ENCODE data around the gene CCDC73.

- TF ChIP-seq POLR2AphosphoS5 (IDR thresholded peaks at IDR 0.05; ENCODE audit: low read depth, low read length) (no peak), TAF1 (IDR thresholded peaks at IDR 0.05; ENCODE audit: borderline replicate concordance, insufficient read depth, low read length) (no peak), REST (IDR thresholded peaks at IDR 0.05; ENCODE audit: insufficient read depth in 1 of 2, low read depth in 2 of 2, low read length in 2 of 2) (no peak), SIN3A (IDR thresholded peaks at IDR 0.05; ENCODE audit: borderline replicate concordance, insufficient read depth, low read length) (no peak)
These were observed 238.6 kb downstream of the CCDC73 start for GRCh38 chr11:32555895-32556294.

Measured in PFSK-1 (cell line).